Thyroid gland (tissue), 4 donors: ENCODE measurements around the gene VMP1.

ENCODE experiments used
- CTCF ChIP-seq, 6 experiments: fragments of 200-600 bp in 3 of 6; fragments of 450-650 bp in 3 of 6; sonication (generic) in 3 of 6; IDR thresholded peaks; one replicate each; pipeline ENCODE4 v1.5.1; 2016 to 2019; ENCODE audit warnings: antibody characterized with exemption in 6 of 6, mild to moderate bottlenecking in 2 of 6, inconsistent platforms in 1 of 6, moderate library complexity in 1 of 6
- POLR2A ChIP-seq, 2 donors: fragments of 450-650 bp; IDR thresholded peaks; one replicate each; pipeline ENCODE4 v1.6.1; 2017; ENCODE audit warnings: antibody characterized with exemption in 2 of 2, mild to moderate bottlenecking in 2 of 2, moderate library complexity in 1 of 2

- TF ChIP-seq CTCF (IDR thresholded peaks at IDR 0.05): no peak
- no peak for TF ChIP-seq POLR2A (IDR thresholded peaks at IDR 0.05)
These were observed 5.2 kb upstream of the VMP1 start for GRCh38 chr17:59702304-59702703.
